Amygdala (tissue), 56 donors: Measurements from ENCODE around the gene MMADHC.

Source experiments
- DNase-seq, 56 donors: peaks; one replicate each; lab custom pipeline; 2025; lab: John Stamatoyannopoulos, UW

The MMADHC gene

DNA sequence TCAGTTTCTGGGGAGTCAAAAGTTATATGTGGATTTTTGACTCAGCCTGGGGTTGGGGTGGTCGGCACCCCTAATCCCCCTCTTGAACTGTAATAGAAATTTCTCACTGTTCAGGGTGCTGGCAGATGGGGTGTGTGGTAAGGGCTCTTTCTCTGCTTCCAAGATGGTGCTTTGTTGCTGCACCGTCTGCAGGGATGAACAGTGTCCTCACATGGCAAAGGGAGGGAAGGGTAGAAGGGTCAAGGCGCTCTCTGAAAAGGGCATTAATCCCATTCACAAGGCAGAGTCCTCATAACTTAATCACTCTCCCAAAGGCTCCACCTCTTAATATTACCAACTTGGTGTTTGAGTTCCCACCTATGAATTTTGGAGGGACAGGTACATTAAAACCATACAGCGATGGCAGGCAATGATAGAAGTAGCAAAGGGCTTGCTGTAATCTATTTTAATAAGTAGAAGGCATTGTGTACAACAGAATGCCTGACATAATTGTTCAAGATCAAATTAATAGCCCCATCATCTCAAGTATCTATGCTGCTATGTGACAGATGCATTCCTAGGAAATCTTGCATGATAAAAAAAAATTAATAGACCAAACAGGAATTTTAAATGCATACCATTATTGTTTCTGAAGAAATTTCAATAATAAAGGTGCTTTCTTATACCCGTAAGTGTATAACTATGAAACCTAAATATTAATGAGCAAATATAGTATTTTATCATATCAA is 28.1 kb downstream of the MMADHC start:
- DNase-seq: no peak

DNA sequence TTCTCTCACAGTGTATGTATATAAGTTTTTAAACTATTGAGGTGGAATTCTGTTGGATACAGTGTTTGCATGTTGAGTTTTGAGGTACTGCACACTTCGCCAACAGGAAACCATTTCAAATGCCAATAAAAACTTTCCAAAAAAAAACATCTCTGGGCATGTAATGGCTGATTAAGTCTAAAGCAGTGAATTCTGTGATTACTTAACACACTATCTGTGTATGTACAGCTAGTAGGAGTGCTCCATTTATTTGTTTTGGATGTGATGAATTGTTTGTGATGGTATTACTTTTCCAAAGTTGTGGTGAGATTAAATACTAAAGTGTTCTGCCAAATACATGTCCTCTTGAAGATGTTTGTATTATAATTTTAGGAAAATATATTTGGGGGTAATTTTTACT is 31.1 kb downstream of the MMADHC start:
- no peak for DNase-seq

DNA sequence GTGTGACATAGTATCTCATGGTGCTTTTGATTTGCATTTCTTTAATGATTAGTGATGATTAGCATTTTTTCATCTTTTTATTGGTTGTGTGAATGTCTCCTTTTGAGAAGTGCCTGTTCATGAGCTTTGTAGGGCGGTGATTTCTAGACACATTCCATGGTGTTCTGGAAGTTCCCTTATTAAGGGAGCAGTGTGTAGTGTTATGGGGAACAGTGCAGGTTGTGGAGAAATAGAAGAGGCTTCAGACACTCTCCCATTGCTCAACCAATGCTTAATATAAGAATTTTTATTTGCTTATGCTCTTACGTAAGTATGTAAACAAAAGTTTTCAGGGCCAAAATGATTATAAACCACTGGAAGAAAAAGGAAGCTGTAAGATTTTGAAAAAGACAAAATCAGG is 34.7 kb downstream of the MMADHC start:
- DNase-seq: no peak

DNA sequence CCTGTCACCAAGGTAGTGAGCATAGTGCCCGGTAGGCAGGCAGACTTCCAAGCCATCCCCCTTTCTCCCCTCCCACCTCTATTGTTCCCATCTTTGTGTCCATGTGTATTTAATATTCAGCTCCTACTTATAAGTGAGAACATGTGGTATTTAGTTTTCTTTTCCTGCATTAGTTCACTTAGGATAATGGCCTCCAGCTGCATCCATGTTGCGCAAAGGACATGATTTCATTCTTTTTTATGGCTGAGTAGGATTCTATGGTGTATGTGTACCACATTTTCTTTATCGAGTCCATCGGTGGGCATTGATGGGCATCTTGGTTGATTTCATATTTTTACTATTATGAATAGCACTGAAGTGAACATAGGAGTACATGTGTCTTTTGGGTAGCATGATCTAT is 35.3 kb downstream of the MMADHC start:
- no peak for DNase-seq

DNA sequence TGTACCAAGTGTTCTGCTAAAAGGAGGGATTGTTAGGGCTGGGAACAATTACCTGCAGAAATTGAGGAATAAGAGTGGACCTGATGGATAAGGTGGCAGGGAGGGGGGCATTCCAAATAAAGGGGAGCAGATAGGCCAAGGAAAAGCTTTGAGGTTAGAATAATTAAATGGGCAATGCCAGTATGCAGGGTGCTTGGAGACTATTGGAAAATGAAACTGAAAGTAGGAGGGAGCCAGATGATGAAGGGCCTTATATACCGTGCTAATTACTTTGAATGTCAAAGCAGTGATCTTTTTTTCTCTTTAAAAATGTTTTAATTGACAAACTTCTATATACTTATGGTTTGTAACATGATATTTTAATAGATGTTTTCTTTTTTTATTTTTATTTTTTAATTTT is 42.9 kb downstream of the MMADHC start:
- no peak for DNase-seq

DNA sequence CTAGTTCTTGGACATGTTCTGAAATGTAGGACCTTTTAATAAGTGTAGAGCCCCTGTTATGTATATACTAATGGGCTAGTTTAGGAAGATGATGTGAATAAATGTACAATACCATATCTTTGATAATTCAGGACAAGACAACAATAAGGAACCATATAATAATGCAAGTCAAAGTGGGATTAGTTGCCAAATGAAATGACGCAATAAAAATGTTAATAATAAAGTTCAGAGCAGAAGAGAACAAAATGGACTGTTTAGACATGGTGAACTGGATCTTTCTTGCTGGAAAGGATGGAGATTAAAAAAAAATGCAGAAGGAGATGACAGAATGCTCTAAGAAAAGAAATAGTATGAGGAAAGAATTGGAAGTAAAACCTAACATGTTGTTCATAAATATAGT is 43.7 kb downstream of the MMADHC start:
- no peak for DNase-seq

DNA sequence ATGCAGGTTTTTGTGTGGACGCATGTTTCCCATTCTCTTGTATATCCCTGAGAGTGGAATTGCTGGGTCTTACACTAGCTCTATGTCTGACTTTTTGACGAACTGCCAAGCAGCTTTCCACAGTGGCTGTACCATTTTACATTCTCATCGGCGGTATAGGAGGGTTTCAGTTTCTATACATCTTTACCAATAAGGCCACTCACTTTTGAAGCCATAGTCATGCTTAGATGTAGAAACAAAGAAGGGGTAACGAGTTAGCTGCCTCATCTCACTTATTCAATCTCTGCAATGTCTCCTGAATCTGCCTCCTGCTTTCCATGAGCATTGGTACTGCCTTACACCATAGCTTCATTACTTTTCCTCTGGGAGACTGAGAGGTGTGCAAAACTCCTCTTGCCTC is 47.4 kb downstream of the MMADHC start:
- DNase-seq: no peak

DNA sequence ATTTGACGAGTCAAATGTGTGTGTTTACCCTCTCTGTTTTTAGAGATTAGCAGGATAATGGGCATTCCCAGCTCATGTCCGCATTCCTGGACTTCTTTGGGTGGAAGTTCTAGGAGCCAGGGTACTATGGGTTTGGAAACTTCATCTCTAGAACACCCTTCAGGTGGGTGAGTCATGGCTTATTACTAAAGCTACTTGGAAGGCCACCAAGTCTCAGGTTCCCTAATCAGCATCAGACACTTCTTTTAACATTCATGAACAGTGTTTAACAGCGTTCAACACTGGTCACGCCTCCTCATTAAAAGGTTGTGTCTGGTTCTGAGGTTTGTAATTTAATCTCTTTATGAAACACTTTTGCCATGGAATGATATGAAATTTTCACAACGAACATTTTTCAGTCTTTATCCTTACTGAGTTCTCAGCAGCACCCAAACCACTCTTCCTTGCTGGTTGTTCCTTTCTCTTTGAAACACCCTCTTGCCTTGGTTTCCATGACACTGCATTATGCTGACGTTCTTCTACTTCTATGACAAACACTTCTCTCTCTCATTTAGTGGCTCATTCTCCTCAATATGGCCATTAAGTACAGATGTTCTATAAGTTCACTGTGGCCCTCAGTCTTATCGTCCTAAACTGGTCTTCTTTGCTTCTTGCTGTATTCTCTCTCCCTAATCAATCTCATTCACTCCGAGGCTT is 49.3 kb downstream of the MMADHC start:
- DNase-seq: no peak

DNA sequence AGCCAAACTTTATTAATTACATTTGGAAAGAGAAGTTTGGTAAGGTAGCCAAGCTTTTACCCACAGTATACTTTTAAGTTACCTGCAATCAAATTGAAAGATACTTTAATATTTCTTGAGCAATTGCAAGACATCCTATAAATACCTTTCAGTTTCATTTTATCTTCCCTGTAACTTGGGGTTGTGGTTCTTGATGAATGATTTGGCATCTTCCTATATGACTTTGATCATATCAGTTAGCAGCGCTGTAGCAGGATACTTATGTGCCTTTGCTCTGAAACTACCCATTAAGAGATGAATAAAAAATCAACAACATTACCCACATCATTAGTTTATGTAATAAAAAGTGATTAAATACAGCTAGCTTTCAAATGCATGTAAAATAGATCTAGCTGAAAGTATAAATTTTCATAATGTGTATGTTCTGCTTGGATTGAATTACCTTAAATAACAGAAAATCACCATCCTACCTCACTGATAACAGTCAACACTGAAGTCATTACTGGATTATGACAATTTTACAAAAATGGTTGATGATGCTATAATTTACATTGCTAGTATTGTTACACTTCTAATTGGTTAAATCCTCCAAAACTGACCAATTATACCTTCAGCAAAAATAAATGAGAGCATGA is 50.4 kb downstream of the MMADHC start:
- no peak for DNase-seq

DNA sequence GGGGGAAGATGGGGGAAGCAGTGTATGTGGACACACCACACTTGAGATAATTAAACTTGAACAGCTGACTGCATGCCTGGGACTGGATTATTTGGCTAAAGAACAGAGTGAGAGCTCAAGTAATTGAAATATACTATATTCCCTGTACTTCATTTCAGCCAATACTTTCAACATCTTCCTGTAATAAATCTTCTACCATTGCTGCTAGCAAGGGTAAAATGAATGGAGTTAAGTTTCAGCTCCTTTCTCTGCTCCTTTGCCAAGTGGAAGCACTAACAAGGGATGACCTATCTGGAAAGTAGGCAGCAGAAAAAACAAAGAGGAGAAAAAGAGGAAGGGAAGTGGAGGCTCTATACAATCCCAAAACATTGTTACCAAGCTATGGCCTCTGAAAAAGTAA is 50.9 kb downstream of the MMADHC start:
- no peak for DNase-seq

DNA sequence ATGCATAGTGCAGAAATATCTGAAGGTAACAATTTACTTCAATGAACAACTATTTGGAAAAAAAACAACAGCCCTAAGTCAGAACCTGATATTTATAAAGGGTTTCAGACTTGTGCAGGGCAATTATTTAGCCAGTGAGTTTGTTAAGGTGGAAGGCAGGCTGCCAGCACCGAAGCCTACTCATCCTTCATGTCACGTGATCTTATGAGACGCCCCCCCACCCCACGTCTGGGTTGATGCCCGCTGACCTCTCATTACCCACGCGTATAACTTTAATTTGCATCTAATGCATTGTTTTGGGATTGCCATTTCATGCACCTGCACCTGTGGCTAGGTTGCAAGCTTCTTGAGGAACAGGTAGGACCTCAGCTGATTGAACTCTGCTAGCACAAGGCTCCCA is 52.9 kb downstream of the MMADHC start:
- DNase-seq: no peak

DNA sequence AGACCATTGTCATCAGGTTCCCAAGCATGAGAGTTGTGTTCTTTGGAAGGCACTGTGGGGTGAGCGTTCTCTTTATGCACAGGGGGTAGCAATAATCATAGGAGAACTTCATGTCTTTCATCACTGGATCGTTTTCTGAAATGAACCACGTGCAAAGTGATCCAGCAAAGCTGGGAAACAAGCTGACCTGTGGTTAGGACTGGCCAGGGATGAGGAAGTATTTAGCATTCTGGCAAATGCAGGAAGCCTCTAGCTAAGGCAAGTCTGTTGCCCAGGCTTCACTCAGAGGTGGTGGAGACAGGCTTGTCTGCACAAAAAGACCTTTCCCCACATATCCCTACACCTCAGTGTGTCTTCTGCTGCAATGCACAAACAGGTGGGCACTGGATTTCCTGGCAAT is 58.6 kb downstream of the MMADHC start:
- DNase-seq: no peak

DNA sequence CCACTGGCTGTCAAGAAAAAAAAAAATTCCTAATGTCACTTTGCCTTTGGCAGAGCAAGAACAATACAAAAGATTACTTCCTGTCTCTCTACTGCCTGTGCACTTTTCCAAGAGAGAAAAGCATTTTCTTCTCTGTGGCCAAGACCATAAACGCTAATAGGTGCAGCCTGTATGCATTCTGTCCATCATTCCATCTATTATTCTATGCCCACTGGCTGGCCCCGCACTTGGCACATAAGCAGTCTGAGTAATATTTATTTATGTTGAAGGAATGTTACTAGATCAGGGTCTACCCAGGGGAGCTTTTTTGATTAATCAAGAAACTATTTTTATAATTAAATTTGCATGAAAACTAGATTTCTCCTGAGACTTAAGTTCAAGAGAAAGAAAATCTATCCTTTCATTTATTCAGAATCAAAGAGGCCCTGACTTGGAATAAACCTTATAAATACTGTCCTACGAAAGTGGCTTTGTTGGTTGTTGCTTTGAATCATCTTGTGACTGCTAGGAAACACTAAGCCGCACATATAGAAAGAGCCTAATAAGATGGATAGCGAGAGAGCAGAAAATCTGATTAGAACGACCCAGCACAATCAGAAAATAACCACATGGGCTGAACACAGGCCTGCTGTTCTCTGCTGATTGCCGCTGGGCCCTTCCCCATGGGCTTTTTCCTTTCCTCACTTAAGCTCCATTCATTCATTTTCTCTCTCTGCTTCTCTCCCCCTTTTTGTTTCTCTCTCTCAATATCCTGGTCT is 59.4 kb downstream of the MMADHC start:
- no peak for DNase-seq

DNA sequence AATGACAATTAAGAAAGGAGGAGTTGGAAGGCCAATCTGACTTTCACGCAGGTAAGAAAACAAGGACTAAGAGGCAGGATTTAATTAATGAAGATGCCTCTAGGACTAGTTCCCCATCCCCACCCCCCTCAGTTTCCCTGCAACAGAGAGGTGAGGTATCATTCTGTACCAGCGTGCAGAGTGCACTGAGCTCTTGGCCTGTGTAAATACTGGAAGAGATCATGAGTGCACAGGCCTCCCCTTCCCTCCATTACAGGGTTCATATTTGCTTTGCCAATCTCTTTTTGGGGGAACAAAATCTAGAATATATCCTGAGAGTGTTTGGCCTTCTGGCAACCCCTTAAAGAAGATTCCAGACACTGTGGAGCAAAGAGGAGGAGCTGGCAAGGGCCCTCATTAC is 60.9 kb downstream of the MMADHC start:
- DNase-seq: no peak

DNA sequence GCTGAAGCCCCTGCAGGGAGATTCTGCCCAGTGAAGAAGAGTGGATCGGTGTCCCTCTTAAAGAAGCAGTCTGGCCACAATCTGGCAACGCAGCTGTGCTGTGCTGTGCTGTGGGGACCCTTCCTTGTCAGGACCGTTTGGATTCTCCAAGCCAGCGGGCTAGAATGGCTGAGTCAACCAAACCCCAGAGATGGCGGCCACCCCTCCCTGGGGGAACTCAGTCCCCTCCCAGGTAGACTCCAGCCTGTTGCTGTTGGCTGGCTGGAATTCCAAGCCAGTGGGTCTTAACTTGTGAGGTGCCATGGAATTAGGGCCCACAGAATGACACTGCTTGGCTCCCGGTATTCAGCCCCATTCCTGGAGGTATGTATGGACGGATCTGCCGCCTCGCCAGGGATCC is 62.3 kb downstream of the MMADHC start:
- no peak for DNase-seq
